ENCODE measurements around the gene ZNF263. TPM values are rescaled to one million over a fixed set of nuclear protein-coding genes. Genes with fewer than 3 reads are reported as not detected.

The ZNF263 gene
- polyA plus RNA-seq (ENCODE audit: insufficient read depth in 1 of 5, insufficient read length in 5 of 5, low replicate concordance in 1 of 5), result 10 to 100 TPM; 42.2 to 54.7 (median 48.7) TPM
- long read RNA-seq, donor 1, transcript ZNF263-201 (6 exons, 3,830 nt), result major isoform, 6 of 13 reads
- long read RNA-seq, donor 1, partial matches to known transcripts, result 6 of 13 reads
- long read RNA-seq, donor 1, other reads (novel, unspliced or antisense), result 0 of 13 reads
- long read RNA-seq, donor 2, partial matches to known transcripts, result 0 of 4 reads
- long read RNA-seq, donor 2, other reads (novel, unspliced or antisense), result 0 of 4 reads
- long read RNA-seq, donor 3, partial matches to known transcripts, result 0 of 8 reads
- long read RNA-seq, donor 3, other reads (novel, unspliced or antisense), result 0 of 8 reads
- long read RNA-seq, donor 4, partial matches to known transcripts, result 8 of 12 reads
- long read RNA-seq, donor 4, other reads (novel, unspliced or antisense), result 0 of 12 reads
- long read RNA-seq, donor 5, partial matches to known transcripts, result 0 of 17 reads
- long read RNA-seq, donor 5, other reads (novel, unspliced or antisense), result 10 of 17 reads
- long read RNA-seq, donor 6, partial matches to known transcripts, result 15 of 22 reads
- long read RNA-seq, donor 6, other reads (novel, unspliced or antisense), result 0 of 22 reads
- long read RNA-seq, donor 7, transcript ZNF263-208 (3 exons, 851 nt), result major isoform, 9 of 36 reads
- long read RNA-seq, donor 7, transcript ZNF263-201 (6 exons, 3,830 nt), result minor isoform, 5 of 36 reads
- long read RNA-seq, donor 7, transcript ZNF263-205 (2 exons, 1,139 nt), result minor isoform, 5 of 36 reads
- long read RNA-seq, donor 7, partial matches to known transcripts, result 17 of 36 reads
- long read RNA-seq, donor 7, other reads (novel, unspliced or antisense), result 0 of 36 reads
- long read RNA-seq, donor 8, partial matches to known transcripts, result 0 of 4 reads
- long read RNA-seq, donor 8, other reads (novel, unspliced or antisense), result 0 of 4 reads

DNA sequence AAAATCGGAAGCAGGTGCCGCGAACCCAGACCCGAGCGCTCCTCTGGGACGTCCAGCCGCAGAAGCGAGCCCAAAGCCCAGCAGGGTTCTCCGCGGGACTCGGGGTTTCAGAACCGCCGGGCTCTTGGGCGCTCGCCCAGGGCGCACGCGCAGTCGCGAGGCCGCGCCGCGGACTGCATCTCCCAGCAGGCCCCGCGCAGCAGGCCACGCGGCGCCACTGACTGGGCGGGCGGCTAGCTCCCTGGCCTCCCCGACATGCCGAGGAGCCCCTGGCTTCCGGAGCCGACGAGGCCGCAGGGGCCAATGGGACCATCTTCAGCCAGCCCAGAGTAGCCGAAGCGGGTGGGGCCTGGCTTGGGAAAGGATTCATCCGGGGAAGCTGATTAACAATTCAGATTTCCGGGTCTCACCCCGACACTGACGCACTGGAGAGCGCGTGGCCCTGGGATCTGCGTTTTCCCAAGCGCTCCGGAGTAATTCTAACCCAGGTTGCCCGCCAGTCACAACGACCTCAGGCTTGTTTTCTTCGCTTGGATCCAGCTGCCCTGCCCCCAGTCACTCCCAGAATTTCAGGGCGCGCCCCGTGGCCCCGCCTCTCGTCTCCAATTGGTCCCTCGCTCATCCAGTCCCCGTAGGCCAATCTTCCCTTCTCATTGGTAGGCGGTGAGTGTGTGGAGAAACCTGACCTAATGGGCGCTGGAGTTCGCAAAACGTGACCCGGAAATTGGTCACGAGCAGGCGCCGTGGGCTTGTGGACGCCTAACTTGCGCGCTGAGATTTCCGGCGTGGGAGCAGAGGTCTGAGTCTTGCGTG lies at the start of gene ZNF263:
ZNF263 (plus strand) TSS at position 762 of the 813 bp plus-strand sequence. CDS start 328 bp downstream, outside the sequence.
- DNase-seq, result peak; percentile 94 to 97

DNA sequence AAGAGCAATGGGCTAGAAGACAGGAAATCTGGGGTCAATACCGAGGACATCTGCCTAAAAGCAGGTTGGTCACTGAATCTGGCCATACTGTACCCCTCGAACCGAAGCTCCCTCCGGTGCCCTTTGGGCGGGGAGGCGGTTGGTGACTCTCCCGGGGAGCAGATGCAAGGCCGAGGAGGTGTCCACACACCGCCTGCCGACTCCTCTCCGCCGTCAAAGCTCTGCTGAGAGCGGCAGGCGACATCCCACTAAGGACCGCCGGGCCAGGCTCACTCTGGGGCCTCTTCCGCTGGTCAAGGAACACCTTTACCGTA lies 48.8 kb upstream of the ZNF263 start:
- DNase-seq, result no peak

DNA sequence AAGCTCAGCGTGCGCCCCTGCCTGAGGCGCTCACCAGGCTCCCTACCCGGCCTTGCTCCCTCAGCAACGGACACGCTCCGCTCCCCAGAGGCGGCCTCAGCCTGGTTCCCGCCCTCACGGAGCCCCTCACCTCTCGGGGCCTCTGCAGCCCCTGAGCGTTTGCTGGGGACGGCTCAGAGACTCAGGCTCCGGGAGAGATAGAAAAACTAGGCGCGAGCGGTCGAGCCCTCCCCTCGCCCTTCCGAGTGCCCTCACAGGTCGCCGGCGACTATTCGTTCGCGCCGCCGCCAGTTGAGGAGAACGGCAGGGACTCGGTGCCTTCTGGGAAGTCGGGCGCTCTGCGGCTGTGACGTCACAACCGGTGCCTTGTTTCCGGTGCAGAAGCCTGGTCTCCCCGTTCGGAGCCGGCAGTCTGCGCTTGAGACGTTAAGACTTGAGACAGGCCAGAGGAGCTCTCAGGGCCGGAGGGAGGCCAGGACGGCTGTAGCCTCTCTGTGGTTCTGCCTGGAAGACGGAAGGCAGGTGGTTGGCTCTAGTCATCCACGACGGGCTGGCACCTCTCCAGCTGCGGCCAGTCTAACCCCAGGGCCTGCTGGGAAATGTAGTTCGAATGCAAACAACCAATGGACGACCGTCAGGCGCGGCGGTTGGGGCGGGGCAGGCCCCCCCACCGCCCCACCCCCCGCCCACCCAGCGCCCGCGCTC lies 48.3 kb upstream of the ZNF263 start, which contains the start of gene ZNF200:
ZNF200 (minus strand) TSS at position 302 of the 705 bp plus-strand sequence. CDS start 1,403 bp downstream, outside the sequence.
- DNase-seq, result peak; percentile 97

DNA sequence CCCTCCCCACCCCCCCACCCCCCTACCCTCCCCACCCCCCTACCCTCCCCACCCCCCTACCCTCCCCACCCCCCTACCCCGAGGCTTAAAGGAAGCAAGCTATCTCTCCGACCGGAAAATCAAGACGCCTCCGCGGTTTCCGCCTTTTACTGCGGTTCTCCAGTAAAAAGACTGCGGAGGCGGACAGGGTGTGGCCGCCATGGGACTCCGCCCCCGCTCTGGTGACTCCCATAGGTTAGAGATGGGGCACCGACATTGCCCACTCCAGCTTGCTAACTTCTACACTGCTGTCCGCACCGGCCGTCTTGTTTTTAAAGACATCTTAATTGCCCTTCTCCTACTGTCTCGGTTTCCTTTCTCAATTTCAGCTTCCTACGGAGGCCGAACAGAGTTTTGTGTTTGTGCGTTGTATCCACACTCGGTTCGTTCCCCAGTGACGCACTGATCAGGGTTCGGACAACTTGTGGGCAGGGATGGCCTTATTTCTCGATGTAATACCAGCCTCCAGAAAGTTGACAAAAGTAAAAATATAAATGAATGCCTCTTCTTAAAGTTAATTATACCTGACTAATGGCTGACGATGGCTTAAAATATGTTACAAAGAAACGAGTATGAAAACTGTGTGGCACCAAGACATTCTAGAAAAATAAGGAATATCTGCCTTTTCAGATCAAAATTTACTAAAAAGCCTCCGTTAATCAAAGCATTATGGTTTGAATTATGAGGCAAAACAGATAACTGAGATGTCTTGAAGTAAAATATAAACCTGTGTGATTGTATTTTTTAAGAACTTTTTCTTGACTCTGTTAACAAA lies 47.2 kb upstream of the ZNF263 start:
- no peak for DNase-seq

DNA sequence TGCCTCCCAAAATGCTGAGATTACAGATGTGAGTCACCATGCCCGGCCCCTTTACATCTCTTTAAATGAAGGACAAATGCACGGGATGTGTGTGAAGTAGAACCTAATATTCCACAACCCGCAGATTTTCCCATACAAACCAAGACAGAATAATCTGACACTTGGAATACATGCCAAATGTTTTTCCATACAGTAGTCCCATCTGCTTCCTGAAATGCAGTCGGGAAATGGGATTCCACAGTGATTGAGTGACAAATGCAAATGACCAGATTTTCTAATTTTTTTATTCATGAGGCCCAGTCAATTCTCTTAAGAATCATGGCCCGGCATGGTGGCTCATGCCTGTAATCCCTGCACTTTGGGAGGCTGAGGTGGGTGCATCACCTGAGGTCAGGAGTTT lies 41.5 kb upstream of the ZNF263 start:
- no peak for DNase-seq

DNA sequence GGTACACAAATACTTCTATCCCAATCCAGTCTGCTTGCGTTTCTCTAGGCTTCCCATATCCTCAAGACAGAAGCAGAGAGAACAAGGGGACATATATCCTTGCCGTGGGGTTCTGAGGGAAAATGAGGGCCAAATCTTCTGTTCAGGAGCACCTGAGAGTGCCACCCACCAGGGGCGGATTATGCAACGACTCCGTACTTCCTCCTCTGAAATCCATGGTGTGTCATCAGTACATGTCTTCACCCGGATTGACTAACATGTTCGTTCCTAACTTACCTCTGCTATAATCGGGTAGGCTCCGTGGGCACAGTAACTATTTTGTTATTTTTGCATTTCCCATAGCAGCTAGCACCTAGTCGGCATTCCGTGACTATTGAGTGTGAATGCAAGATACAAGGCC lies 40.6 kb upstream of the ZNF263 start:
- no peak for DNase-seq

DNA sequence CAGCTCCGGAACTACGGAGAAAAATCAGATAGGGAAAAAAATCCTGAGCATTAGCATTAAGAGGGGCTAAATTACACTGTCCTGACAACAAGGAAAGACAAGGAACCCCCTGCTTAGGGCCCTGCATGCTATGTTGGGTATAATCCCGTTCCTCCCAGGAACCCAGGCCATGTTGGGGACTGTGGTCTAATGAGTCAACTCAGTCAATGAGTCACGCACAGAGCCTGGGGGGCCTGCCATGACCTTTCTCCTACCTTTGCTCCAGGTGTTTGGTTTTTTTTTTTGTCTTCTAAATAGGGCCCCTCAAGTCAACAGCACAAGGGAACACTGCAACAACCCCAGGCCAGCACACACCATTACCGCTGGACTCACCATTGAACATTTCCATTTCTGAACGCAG lies 39.4 kb upstream of the ZNF263 start:
- no peak for DNase-seq

DNA sequence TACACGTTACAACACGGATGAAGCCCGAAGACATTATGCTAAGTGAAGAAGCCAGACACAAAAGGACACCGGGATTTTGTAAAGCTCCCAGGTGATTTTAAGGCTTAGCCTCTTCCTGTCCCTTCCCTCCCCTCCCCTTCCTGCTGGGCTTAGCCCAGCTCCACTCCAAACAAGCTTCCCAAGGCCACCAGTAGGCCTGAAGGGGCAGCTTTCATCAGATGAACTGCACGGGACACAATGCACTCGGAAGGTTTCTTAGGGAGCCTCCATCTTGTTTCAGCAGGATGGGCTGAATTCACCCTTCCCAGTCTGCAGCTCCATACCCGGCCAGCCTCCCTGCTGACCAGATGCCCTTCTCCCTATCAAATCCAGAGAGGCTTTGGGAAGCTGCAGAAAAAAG lies 37.3 kb upstream of the ZNF263 start:
- no peak for DNase-seq

DNA sequence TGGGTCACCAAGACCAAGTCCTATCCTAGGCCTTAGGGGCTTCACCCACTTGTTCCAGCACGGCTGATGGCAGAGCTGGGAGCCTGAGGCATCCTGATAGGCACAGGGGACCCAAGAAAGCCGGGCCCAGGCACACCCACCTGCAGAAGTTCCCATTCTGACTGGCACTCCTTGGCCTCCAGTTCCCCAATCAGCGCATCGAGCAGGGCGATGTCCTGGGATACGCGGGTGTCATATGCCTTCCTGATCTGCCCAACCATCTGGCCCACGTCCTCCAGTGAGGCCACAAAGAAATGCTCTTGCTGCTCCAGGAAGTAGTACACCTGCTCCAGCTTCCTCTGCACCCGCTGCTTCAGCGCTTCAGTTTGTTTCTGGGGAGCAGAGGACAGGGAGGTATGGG lies 36.4 kb upstream of the ZNF263 start:
- no peak for DNase-seq

DNA sequence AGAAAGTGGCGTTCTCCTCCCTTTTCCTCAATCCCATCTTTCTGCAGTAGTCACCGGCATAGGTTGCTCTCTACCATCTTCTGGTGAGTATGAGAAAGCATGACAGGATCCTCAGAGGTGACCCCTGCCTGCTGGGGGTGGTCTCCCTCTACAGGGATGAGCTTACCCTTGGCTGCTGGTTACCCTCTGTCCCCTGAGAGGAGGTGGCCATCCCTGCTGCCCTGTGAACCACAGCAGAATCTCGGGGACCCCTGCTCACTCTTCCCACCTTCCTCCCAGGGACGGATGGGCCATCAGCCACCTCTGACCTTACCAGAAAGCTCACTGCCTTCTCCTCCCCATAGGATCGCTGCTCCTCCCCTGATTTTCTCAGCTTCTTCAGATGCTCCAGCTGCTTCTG lies 34.7 kb upstream of the ZNF263 start:
- DNase-seq, result no peak

DNA sequence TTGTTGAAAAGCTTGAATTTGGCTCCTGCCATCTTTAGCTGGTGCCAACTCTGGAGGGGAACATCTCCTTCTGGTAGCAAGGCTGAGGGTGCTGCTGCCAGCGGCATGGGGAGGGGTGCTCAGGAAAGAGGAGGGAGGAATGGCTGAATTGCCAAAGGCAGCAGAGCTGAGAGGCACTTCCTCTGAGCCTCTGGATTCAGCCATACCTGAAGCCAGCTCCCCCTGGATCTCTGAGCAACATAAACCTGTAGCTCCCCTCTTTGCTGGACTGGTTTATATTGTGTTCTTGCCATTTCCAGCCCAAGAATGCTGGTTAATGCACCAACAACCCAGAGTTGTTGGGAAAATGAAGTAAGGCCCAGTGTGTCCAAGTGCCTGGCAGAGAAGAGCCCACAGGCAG lies 34.3 kb upstream of the ZNF263 start:
- no peak for DNase-seq

DNA sequence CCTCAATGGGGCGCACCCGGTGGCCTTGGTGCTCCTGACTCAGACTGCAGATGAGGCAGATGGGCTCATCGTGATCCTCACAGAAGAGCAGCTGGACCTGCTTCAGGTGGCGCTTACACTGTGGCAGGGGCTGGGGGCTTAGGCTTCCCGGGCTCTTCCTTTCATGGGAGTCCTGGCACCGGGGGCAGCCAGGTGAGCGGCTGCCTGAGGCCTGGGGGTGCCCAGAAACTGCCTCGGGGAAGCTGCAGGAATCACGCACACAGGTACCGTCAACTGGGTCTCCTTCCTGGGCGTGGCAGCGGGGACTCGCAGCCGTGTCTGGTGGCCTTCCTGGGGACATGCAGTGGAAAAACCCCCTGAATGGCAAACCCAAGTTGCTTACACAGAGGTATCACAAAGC lies 33.8 kb upstream of the ZNF263 start:
- DNase-seq, result no peak

DNA sequence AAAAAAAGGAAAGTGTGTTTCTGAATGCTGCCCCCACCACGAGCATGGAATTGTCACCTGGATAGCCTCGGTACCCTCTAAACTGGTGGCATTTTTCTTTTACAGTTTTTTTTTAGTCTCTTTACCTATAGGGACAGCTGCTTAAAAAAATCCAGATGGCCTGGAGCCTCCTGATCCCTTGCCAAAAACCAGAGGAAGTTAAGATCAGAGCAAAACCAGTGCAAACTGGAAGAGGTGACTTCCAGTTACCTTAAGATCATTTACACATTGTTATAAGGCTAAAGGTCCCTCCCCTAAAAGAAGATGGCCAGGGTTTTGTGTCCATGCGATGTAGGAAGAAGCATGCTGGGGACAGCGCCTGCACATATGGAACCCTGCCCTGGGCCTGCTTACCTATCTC lies 30.3 kb upstream of the ZNF263 start:
- DNase-seq, result no peak

DNA sequence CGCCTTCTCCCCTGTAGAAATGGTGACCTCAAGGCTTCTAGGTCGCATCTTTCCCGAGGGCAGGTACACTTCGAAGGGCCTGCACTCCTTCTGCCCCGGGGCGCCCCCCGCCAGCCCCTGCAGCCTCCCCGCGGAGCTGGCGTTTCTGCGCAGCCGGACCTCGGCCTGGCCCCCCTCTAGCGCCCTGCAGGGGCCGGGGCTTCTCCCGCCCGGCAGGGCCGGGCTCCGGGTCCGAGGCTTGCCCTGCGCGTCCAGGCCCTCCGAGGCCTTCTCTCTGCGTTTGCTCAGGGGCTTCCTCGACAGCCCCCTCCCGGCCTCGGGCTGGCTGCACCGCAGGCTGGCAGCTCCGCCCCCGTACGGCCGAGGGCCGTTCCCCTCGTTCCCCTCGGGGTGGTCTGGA lies 29.0 kb upstream of the ZNF263 start:
- DNase-seq, result no peak

DNA sequence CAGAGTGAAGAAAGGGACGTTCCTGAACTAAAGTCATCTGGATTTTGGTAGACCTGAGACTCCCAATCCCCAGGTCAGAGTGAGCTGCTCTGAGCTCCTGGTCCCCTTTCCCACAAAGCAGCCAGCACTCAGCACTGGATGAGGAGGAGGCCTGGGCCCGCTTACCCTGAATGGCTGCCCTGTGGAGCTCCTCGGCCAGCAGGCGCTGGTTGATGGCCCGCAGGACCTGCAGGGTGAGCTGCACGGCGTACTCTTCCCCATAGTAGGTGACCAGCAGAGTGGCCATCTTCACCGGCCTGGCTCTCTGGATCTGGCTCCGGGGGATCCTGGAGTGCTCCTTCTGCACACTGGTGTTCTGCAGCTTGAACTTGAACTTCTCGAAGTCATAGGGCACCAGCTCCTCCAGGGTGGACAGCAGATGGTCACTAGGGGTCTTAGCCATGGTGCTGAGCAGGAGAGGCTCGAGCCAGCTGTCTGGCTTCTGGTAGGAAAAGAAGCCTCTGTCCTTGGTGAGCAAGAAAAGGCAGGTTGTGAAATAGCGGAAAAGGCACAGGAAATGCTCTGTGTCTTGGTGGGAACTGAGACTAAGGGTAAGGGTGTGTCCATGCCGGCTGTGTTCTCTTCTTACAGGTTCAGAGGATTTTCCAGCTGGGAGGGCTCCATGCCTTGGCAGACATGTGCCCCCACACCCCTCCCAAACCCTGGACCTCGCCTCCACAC lies 27.0 kb upstream of the ZNF263 start, which contains the start of gene MEFV:
MEFV (minus strand) TSS at position 488 of the 720 bp plus-strand sequence; CDS start at position 442, 46 bp downstream.
- DNase-seq, result no peak

DNA sequence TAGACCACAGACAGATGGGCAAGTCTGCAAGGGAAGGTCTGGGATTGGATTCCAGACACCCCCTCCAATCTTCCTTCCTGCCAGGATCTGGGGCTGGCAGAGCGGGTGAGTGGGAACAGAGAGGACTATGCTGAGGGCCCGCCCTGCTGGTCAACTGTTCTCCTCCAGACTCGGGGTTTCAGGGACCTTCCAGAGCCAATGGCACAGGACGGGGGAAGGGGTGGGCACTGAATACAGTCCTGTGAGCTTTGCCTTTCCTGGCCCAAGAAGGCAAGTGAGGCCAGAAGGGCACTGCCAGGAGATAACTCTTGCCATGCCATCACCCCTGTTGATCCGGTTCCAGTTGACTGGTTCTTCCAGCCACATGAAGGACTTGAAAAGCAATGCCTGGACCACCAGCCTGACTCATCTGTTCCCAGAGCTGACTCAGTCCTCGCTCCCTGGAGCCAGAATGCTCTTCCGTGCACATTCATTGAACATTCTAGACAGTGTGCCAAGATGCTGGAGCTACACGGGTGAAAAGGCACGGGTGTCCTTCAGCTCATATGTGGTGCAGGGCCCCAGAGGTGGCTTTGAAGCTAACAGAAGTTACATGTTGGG lies 26.3 kb upstream of the ZNF263 start:
- no peak for DNase-seq

DNA sequence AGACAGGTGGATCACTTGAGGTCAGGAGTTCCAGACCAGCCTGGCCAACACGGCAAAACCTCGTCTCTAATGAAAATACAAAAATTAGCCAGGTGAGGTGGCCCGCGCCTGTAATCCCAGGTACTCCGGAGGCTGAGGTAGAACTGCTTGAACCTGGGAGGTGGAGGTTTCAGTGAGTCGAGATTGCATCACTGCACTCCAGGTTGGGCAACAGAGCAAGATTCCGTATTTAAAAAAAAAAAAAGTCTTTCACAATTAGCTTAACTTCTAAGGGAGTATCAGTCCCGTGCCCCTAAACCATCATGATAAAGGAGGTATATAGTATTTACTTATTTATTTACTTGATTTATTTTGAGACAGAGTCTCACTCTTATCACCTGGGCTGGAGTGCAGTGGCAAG lies 23.5 kb upstream of the ZNF263 start:
- no peak for DNase-seq

DNA sequence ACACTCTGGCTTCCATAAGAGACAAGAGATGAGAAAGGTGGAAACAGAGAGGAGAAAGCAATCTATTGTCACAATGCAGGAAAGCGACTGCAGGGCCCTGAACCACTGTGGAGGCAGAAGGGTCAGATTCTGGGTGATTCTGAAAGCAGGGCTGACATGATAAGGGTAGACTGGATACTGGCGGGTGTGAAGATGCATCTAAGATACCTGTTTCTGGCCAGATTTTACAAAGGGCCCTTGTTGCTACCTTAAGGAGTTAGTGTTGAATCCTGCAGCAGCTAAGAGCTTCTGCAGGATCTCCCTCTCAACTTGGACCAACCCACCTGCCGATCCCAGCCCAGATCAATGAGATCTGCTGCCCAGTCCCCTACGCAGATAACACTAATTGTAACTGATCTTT lies 20.8 kb upstream of the ZNF263 start:
- no peak for DNase-seq

Data from right lung (tissue), 10 donors.